ENCODE measurements around the gene RNF4.
"Not testable (repeated sequence)": the region's sequence is repeated elsewhere in the genome, so short reads cannot be mapped to it uniquely, and the experiment has no call there.

The RNF4 gene

DNA sequence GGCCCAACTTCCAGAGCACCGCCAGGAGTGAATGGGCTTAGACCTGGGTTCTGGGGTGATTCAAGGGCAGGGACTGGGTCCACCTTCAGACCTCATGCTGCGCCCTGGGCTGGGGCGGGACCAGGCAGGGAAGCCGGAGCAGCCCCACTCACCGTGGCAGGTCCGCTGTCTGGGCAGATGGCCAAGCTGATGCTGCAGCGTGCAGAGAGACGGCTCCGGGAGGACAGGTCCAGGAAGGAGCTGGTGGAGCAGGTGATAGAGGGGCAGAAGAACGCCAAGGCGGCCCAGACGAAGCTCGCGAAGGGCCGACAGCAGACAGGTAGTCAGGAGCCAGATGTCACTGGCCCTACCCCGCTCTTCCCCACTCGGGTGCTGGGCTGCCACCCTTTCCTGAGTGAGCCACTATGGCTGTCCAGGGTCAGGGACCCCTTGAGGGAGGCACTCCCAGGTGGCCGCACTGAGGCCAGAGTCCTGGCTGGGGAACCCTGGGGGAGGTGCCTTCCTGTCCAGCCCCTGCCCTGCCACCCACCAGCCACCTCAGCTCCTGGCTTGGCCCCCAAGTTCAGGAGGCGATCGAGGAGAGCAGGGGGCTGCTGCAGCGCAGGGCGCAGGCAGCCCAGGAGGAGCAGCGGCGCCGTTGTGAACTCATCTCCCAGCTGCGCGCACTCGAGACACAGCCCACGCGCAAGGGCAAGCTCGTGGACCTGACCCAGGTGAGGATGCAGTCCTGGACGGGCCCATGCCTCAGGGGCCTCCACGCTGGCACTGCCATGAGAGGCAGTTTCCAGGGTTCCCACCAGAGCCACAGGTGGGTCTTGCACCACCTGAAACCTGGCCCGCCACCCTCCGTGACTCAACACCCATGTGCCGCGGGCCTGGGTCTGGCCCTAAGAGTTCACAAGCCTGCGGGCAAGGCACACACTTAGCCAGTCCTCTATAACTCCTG lies 10.1 kb upstream of the RNF4 start:
- DNase-seq, result no peak

DNA sequence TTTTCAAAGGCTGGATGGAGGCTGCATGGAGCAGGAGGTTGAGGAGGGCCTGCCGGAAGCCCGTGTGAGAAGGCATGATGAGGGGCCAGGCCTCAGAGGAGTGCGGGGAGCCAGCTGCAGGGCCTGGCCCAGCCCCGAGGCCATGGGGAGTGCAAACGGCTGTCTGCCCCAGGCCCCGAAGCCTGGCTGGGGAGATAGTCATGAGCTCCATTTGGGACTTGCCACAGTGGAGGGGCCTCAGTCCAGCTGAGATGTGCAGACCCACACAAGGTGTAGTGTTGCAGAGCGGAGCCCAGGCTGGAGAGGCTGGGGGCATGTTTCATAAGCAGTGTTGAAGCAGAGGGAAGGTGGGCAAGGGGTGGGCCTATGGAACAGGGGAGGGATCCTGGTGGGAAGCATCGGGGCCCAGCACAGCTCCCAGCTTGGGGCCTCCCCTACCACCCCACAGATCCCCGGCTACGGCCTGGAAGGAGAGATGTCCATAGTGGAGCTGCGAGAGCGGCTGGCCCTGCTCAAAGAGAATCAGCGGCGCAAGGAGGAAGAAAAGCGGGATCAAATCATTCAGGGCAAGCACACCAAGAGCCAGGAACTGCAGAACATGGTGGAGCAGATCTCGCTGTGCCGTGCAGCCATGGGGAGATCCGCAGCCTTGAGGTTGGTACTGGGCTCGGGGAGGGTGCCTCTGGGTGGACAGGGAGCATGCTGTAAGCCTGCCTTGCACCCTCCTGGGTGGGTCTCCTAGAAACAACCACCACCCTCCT lies 9.1 kb upstream of the RNF4 start:
- DNase-seq, result no peak

- DNase-seq, result no peak
Observed at GRCh38 chr4:2461246-2461960, 7.5 kb upstream of the RNF4 start.

DNA sequence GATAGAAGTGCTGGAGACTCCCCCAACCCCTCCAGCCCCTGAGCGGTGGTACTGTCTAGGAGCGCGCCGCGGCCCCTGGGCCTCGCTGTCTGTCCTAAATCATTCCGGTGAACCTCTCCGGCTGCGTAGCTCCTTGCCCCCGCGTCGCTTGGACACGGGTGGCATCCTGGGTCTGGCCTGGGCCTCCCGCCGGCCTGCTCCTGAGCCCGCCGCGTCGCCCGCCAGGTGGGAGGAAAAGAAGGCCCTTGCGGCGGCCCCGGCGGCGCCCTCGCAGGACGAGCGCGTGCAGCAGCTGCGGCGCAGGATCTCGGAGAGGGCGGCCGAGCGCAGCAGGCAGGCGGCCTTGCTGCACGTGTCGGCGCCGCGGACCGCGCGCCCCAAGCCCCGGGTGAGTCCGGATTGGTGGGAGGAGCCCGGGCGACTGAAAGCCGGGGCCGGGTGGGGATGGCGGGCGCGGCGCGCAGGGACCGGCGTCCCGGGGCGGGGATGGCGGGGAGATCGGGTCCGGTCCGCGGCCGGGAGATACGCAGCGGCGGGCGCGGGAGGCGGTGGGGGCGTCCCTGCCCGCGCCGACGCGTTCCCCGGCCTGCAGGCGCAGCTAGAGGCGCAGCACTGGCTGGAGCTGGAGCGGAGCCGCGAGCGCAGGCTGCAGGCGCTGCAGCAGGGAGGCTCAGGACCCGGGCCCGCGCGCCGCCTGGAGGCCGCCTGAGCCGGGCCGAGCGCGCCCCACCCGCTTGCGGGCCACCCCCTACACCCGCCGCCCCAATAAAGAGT lies 6.5 kb upstream of the RNF4 start:
- DNase-seq, result peak; percentile 43

- no peak for DNase-seq
Observed at GRCh38 chr4:2462992-2463762, 5.7 kb upstream of the RNF4 start.

DNA sequence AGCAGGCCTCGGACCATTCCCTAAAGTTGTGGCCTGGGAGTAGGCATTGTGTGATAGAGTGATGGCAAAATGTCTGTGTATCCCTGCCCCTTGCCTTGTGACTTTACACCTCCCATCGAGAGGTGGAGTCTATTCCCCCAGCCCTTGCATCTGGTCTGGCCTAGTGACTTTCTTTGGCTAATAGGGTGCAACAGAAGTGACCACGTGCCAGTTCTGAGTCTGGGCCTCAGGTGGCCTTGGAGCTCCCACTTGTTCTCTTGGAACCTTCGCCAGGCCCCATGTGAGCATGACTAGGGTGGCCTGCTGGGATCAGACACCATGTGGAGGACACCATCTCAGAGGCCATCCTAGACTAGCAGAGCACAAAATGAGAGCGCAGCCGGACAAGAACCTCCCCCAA lies 3.9 kb upstream of the RNF4 start:
- no peak for DNase-seq

DNA sequence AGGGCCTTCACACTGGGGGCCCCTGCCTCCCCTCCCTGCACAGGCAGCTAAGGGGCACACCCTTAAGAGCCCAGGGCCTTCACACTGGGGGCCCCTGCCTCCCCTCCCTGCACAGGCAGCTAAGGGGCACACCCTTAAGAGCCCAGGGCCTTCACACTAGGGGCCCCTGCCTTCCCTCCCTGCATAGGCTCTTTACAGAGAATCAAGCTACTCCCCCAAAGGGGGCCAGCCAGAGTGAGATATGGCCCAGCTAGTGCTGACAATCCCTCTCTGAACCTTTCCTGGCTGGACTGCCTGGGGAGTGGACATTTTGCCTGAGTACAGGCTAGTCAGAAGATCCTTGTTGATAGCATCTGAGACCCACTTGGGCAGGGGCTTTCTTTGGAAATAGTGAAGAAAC lies 3.4 kb upstream of the RNF4 start:
- not testable (repeated sequence) for DNase-seq

DNA sequence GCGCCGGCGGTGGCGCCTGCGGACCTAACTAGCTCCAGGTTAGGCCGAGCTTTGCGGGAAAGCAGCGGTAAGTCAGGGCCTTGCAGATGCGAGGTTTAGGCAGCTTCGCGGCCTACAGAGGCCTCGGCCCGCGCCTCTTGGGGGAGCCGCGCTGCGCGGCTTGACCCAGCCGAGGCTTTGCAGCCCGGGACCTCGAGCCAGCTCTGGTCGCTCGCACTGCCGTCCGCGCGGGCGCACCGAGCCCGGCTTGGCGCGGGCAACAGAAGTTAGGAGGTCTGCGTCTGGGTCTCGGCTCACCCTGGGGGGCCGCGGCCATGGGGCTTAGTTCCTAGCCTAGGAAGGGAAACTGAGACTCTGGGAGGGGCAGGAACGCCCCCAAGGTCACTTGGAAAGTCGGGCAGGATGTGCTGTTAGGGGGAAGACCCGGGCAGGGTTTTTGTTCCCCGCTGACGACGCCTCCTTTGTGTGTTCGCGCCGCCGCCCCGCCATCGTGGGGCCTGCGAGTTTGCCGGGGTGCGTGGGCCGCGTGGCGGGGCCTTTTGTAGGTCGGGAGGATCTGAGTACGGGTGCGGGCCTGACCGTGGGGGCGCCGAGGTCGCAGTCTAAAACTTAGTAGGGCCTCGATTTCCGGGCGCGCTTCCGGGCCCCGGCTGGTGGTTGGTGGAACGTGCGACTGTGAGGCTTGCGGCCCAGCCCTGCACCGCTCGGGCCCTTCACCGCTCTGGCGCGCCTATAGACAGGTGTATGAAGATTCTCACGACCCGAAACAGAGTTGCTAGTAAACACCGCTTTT lies 482 bp downstream of the RNF4 start:
- DNase-seq, result peak; percentile 54

DNA sequence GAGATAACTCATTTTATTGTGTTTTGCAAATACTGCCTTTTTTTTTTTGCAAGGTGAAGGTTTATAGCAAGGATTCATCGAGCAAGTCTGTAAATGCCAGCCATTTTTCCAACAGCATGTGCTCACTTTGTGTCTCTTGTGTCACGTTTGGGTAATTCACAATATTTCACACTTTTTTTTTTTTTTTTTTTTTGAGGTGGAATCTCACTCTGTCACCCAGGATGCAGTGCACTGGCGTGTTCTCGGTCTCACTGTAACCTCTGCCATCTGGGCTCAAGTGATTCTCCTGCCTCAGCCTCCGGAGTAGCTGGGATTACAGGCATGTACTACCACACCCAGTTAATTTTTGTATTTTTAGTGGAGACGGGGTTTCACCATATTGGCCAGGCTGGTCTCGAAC lies 1.9 kb downstream of the RNF4 start:
- no peak for DNase-seq

DNA sequence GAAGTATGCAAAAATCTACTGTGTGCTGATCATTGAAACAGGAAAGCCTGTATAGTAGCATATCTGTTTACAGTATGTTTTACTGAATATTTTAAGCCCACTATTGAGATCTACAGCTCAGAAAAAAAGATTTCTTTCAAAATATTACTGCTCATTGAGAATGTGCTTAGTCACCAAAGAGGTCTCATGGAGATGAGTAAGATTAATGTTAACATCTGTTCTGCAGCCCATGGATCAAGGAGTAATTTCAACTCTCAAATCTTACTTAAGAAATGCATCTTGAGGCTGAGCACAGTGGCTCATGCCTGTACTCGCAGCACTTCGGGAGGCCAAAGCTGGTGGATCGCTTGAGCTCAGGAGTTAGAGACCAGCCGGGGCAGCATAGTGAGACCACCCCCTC lies 3.3 kb downstream of the RNF4 start:
- no peak for DNase-seq

DNA sequence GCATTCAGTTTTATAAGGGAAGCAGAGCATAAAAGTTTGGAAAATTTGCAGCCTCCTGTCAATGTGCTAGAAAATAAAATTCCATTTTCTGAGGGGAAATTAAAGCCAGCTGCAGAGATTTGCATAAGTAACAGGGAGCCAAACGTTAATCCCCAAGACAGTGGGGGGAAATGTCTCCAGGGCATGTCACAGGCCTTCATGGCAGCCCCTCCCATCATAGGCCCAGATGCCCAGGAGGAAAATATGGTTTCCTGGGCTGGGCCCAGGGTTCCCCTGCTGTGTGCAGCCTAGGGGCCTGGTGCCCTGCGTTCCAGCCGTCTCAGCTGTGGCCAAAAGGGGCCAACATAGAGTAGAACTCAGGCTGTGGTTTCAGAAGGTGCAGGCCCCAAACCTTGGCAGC lies 9.3 kb downstream of the RNF4 start:
- DNase-seq, result no peak

DNA sequence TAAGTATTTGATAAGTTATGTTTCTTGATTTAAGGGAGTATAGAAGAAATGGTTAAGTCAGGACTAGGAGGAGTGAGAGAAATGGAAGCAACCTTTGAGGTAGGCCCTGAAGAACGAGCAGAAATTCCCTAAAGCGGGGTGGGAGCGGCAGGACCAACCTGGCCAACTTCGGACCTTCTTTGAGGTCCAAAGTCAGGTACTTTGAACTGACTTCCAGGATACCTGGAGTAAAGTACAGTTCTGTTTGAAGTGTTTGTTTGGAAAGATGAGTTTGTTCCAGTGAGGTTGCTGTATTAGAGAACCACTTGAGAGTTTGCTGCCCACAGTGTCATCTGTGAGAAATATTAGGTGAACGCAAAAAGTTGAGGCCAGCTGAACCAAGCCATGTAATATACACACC lies 11.7 kb downstream of the RNF4 start:
- DNase-seq, result no peak

GRCh38 chr4:2482192-2482591 lies 13.3 kb downstream of the RNF4 start:
- DNase-seq, result no peak

DNA sequence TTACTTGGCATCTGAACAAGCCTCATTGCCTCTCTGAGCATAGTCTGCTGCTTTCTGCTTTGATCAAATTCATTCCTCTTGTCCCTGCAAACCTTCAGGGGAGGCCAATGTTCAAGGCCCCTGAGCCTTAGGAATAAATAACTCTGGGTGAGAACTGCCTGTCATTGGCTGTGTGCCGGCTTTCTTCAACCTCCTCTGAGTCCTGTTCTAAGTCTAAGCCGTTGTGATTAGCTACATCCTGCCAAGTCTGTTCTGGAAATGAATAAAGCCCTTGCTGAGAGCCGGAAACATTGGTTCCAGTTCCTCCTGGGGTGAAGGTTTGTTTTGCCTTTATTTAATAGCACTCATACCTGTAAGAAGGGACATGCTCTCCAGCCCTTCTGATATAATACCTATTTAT lies 13.8 kb downstream of the RNF4 start:
- DNase-seq, result no peak

DNA sequence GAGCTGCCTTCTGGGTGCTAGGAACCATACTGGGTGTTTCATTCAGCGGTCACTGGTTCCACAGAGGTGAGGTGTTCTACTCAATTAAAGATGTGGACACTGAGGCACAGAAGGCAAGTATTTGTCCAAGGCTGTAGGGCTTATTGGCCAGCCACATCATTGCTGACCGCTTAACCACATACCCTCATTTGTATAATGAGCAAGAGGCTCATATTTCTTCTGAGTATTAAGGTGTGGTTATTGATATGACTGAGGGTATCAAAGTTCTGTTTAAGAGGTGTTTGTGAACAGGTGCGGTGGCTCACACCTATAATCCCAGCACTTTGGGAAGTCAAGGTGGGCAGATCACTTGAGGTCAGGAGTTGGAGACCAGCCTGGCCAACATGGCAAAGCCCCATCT lies 14.3 kb downstream of the RNF4 start:
- DNase-seq, result no peak

- no peak for DNase-seq
Observed at GRCh38 chr4:2484185-2484584, 15.3 kb downstream of the RNF4 start.

- DNase-seq, result peak; percentile 40
Observed at GRCh38 chr4:2484993-2485392, 16.1 kb downstream of the RNF4 start.

- DNase-seq, result no peak
Observed at GRCh38 chr4:2485956-2486355, 17.1 kb downstream of the RNF4 start.

GRCh38 chr4:2486981-2487380 lies 18.1 kb downstream of the RNF4 start:
- no peak for DNase-seq

DNA sequence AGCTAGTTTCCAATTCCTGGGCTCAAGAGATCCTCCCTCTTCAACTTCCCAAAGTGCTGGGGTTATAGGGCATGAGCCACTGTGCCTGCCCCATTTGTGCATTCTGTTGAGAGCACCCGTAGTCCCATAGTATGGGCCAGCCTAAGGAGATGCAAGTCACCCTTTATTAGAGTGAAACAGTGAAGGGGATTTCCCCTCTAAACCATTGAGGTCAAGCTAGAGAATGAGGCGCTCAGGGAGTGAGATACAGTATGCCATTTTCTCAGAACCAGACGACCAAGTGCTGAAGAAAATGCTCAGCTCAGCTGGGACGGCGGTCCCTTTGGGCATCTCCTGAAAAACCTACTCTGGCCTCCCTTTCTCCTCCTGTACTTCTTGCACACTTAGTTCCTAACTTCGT lies 18.7 kb downstream of the RNF4 start:
- no peak for DNase-seq

All from activated T-cell treated with anti-CD3 and anti-CD28 coated beads for 4 hours (primary cell).